HG02938 (cell line): ENCODE measurements around the gene KRTDAP.
"Not testable (repeated sequence)": the region's sequence is repeated elsewhere in the genome, so short reads cannot be mapped to it uniquely, and the experiment has no call there.

Source experiments
- ATAC-seq: cut with Tn5 transposase; IDR thresholded peaks from one replicate; pipeline ENCODE4 v1.9.1; 2021; ENCODE audit warnings: mild to moderate bottlenecking, moderate library complexity; ENCODE audit not compliant: unreplicated experiment

Gene KRTDAP

GRCh38 chr19:35486268-35486708, 4.0 kb downstream of the KRTDAP start:
- ATAC-seq = no peak

- ATAC-seq = no peak
Observed at GRCh38 chr19:35484252-35485036, 5.8 kb downstream of the KRTDAP start.

GRCh38 chr19:35483089-35483488, 7.2 kb downstream of the KRTDAP start:
- no peak for ATAC-seq

- ATAC-seq = no peak
Observed at GRCh38 chr19:35478794-35479677, 11.2 kb downstream of the KRTDAP start.

- no peak for ATAC-seq
Observed at GRCh38 chr19:35476149-35476548, 14.1 kb downstream of the KRTDAP start.

- not testable (repeated sequence) for ATAC-seq
Observed at GRCh38 chr19:35474594-35474993, 15.7 kb downstream of the KRTDAP start.

- no peak for ATAC-seq
Observed at GRCh38 chr19:35474104-35474503, 16.2 kb downstream of the KRTDAP start.

GRCh38 chr19:35471946-35472345, 18.3 kb downstream of the KRTDAP start:
- no peak for ATAC-seq

- not testable (repeated sequence) for ATAC-seq
Observed at GRCh38 chr19:35471075-35471474, 19.2 kb downstream of the KRTDAP start.

- no peak for ATAC-seq
Observed at GRCh38 chr19:35470128-35470527, 20.1 kb downstream of the KRTDAP start.

GRCh38 chr19:35468637-35469036, 21.6 kb downstream of the KRTDAP start:
- ATAC-seq = no peak

GRCh38 chr19:35466259-35466658, 24.0 kb downstream of the KRTDAP start:
- ATAC-seq = no peak

GRCh38 chr19:35462956-35463355, 27.3 kb downstream of the KRTDAP start:
- ATAC-seq = not testable (repeated sequence)

- peak; percentile 57 for ATAC-seq
Observed at GRCh38 chr19:35462476-35462953, 27.7 kb downstream of the KRTDAP start.

GRCh38 chr19:35461788-35462187, 28.5 kb downstream of the KRTDAP start:
- not testable (repeated sequence) for ATAC-seq

- ATAC-seq = no peak
Observed at GRCh38 chr19:35461060-35461459, 29.2 kb downstream of the KRTDAP start.

GRCh38 chr19:35460608-35461007, 29.7 kb downstream of the KRTDAP start:
- no peak for ATAC-seq

GRCh38 chr19:35459414-35460082, 30.7 kb downstream of the KRTDAP start:
- no peak for ATAC-seq

GRCh38 chr19:35458731-35459391, 31.4 kb downstream of the KRTDAP start:
- ATAC-seq = peak; percentile 48

- ATAC-seq = no peak
Observed at GRCh38 chr19:35458192-35458591, 32.1 kb downstream of the KRTDAP start.

- no peak for ATAC-seq
Observed at GRCh38 chr19:35457173-35457572, 33.1 kb downstream of the KRTDAP start.
